Testis (tissue), 3 donors: ENCODE measurements around the gene DGKH. TPM values are rescaled to one million over a fixed set of nuclear protein-coding genes. Genes with fewer than 3 reads are reported as not detected.

Experiments used
- DNase-seq: peaks from one replicate; pipeline ENCODE4 v3.0.0-alpha.2; 2019
- H3K27ac ChIP-seq, 2 donors: fragments of 200-600 bp; sonication (generic); one replicate each; pipeline ENCODE4 v1.5.1; 2019
- H3K27me3 ChIP-seq: fragments of 200-600 bp; sonication (generic); one replicate; pipeline ENCODE4 v1.5.1; 2019
- H3K36me3 ChIP-seq: fragments of 200-600 bp; sonication (generic); one replicate; pipeline ENCODE4 v1.5.1; 2017; ENCODE audit warnings: low read depth; ENCODE audit errors: missing control alignments
- H3K4me1 ChIP-seq: fragments of 200-600 bp; sonication (generic); one replicate; pipeline ENCODE4 v1.5.1; 2019
- H3K4me3 ChIP-seq, 2 donors: fragments of 200-600 bp; sonication (generic); one replicate each; pipeline ENCODE4 v1.5.1; 2017 to 2019
- H3K9me3 ChIP-seq: fragments of 200-600 bp; sonication (generic); one replicate; pipeline ENCODE4 v1.5.1; 2017
- CTCF ChIP-seq, 3 experiments: fragments of 450-650 bp in 2 of 3; fragments of 200-600 bp in 1 of 3; sonication (generic) in 1 of 3; IDR thresholded peaks; one replicate each; pipeline ENCODE4 v1.5.1; 2016 to 2019; ENCODE audit warnings: antibody characterized with exemption in 3 of 3, mild to moderate bottlenecking in 2 of 3, moderate library complexity in 1 of 3
- POLR2A ChIP-seq: fragments of 450-650 bp; IDR thresholded peaks from one replicate; pipeline ENCODE4 v1.6.1; 2017; ENCODE audit warnings: antibody characterized with exemption, mild to moderate bottlenecking, moderate library complexity
- WGBS, 2 donors: methylation state at CpG; one replicate each; pipeline ENCODE4 v1.1.5; 2018; 5-methylcytosine and 5-hydroxymethylcytosine counted together
- intact Hi-C: fragments of 100-400 bp; cut with DNase I; formaldehyde crosslinking; loops from one replicate; pipeline ENCODE4 v1.15.1; 2023; ENCODE audit warnings: low total_unique reads
- polyA plus RNA-seq: library from polyadenylated mRNA; stranded (reverse); fragments of 350-450 nt; fragmentation: Illumina TruSeq; extraction: RNeasy Lipid Tissue Mini Kit (QIAGEN cat#74804); gene quantifications from one replicate; pipeline ENCODE4 v1.2.3, GENCODE V29; 2014; ENCODE audit warnings: low read depth, low replicate concordance; ENCODE audit not compliant: insufficient read depth
- total RNA-seq, 2 donors: library from RNA; depleted of rRNA; stranded (reverse); fragments of >200 nt; gene quantifications; one replicate each; pipeline ENCODE4 v1.2.3, GENCODE V29; 2016

The DGKH gene
- total and polyA plus RNA-seq, 3 donors from 2014 or later, result 6.3 to 11.5 (median 9.8) TPM

GRCh38 chr13:42148538-42148937 is 100.1 kb downstream of the DGKH start:
- H3K27me3 ChIP-seq, result no peaks in the 10 kb centered on the region
- H3K4me1 ChIP-seq, result no peaks in the 10 kb centered on the region
- TF ChIP-seq POLR2A (no peak), CTCF (IDR thresholded peaks at IDR 0.05) (no peak)
- no peaks in the 10 kb centered on the region for H3K36me3 ChIP-seq
- intact Hi-C loops, result no loop called here
- H3K27ac ChIP-seq, result no peak overlapping the region
- no peak for DNase-seq
- no peak overlapping the region for H3K4me3 ChIP-seq
- 89 to 91% methylated on average over 7 of the region's 7 CpGs for WGBS, 2 donors
- no peaks in the 10 kb centered on the region for H3K9me3 ChIP-seq

GRCh38 chr13:42149136-42149535 is 100.7 kb downstream of the DGKH start:
- Histone ChIP-seq H3K4me1 (no peaks in the 10 kb centered on the region), H3K9me3 (no peaks in the 10 kb centered on the region), H3K4me3 (no peak overlapping the region), H3K36me3 (no peaks in the 10 kb centered on the region), H3K27me3 (no peaks in the 10 kb centered on the region), H3K27ac (no peak overlapping the region)
- TF ChIP-seq POLR2A (no peak), CTCF (IDR thresholded peaks at IDR 0.05) (no peak)
- no peak for DNase-seq
- intact Hi-C loops, result no loop called here
- 86 to 90% methylated on average over 4 of the region's 4 CpGs for WGBS, 2 donors

GRCh38 chr13:42151781-42152180 is 103.3 kb downstream of the DGKH start:
- Histone ChIP-seq H3K27ac (no peak overlapping the region), H3K36me3 (no peaks in the 10 kb centered on the region), H3K4me1 (no peaks in the 10 kb centered on the region), H3K4me3 (no peak overlapping the region), H3K9me3 (no peaks in the 10 kb centered on the region), H3K27me3 (no peaks in the 10 kb centered on the region)
- intact Hi-C loops, result no loop called here
- DNase-seq, result no peak
- TF ChIP-seq CTCF (IDR thresholded peaks at IDR 0.05) (no peak), POLR2A (no peak)
- 81 to 87% methylated on average over 1 of the region's 1 CpG for WGBS, 2 donors

- Histone ChIP-seq H3K27me3 (no peaks in the 10 kb centered on the region), H3K36me3 (no peaks in the 10 kb centered on the region), H3K4me1 (no peaks in the 10 kb centered on the region), H3K9me3 (no peaks in the 10 kb centered on the region), H3K4me3 (no peak overlapping the region), H3K27ac (no peak overlapping the region)
- TF ChIP-seq POLR2A (no peak), CTCF (IDR thresholded peaks at IDR 0.05) (no peak)
- no peak for DNase-seq
- 67 to 71% methylated on average over 4 of the region's 4 CpGs for WGBS, 2 donors
- intact Hi-C loops, result no loop called here
Observed at GRCh38 chr13:42152495-42152894, 104.0 kb downstream of the DGKH start.

- Histone ChIP-seq H3K27me3 (no peaks in the 10 kb centered on the region), H3K4me3 (no peak overlapping the region), H3K4me1 (no peaks in the 10 kb centered on the region), H3K36me3 (no peaks in the 10 kb centered on the region), H3K27ac (no peak overlapping the region), H3K9me3 (no peaks in the 10 kb centered on the region)
- 87 to 92% methylated on average over 3 of the region's 3 CpGs for WGBS, 2 donors
- DNase-seq, result no peak
- intact Hi-C loops, result no loop called here
- no peak for TF ChIP-seq CTCF (IDR thresholded peaks at IDR 0.05)
- TF ChIP-seq POLR2A, result no peak
Observed at GRCh38 chr13:42153199-42154113, 105.0 kb downstream of the DGKH start.
